Measurements from ENCODE around the gene KRT1.

DNA sequence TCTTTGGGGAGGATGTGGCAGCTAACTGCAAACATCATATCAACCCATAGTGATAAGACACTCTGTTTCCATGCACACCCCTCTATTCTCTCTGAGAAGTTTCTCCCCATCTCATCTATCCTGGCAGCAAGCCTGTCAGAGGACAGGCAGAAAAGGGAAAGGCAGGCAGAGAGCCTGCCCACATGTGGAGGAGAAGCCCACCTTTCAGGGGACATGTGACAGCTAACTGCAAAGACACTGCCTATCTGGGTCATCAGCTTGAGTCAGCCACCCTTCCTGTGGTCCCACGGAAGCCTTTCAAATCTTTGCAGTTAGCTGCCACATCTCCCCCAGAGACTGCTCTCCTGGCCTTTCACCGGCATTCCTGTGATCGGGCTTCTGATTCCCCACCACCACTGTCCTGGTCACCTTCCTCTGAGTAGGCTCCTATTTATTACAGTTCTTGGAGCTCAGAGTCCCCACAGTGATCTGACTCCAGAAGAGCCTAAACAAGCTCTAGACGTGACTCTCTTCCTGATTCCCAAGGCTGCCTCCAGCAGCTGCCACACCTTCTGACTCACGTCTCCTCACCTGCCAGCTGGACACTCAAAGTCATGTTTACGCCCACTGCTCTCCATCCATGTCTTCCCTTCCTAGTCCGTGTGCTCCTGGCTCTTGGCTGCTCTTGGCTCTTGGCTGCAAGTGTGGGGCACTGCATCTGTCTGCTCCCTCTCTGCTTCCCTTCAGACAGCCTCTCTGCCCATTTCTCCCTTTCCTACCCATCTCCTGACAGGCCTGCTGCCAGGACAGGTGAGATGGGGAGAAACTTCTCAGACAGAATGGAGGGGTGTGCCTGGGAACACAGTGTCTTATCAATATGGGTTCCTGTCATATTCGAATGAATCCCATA, 7.5 kb upstream of the KRT1 start:
- TF ChIP-seq BHLHE40 (IDR thresholded peaks at IDR 0.05; ENCODE audit: borderline replicate concordance) = no peak
- TF ChIP-seq, protein P1, sequence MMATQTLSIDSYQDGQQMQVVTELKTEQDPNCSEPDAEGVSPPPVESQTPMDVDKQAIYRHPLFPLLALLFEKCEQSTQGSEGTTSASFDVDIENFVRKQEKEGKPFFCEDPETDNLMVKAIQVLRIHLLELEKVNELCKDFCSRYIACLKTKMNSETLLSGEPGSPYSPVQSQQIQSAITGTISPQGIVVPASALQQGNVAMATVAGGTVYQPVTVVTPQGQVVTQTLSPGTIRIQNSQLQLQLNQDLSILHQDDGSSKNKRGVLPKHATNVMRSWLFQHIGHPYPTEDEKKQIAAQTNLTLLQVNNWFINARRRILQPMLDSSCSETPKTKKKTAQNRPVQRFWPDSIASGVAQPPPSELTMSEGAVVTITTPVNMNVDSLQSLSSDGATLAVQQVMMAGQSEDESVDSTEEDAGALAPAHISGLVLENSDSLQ (IDR thresholded peaks at IDR 0.05) = no peak
- TF ChIP-seq CTBP1 (IDR thresholded peaks at IDR 0.05; ENCODE audit: borderline replicate concordance) = no peak
- no peak for TF ChIP-seq ELF4 (IDR thresholded peaks at IDR 0.05)
- no peak for TF ChIP-seq FOXM1 (IDR thresholded peaks at IDR 0.05; ENCODE audit: borderline replicate concordance)
- TF ChIP-seq FOXA1 (IDR thresholded peaks at IDR 0.05) = no peak
- TF ChIP-seq SP1 (IDR thresholded peaks at IDR 0.05) = no peak
